Measurements from ENCODE around the gene DEGS2.

Gene DEGS2

DNA sequence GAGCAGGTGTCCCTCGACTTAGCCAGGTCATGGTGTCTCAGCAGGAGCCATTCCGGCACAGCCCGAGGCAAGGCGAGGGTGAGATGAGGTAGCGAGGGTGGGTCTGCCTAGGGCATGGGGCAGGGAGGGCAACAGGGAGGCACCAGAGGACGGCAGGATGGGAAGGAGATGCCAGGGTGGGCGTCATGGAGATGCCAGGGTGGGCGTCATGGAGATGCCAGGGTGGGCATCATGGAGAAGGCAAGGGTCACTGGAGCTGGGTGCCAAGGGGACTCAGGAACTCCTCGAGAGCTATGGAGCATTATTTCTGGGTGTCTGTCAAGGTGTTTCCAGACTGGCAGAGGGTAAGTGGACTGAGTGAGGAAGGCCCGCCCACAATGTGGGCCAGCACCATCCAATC, 7.4 kb downstream of the DEGS2 start:
- TF ChIP-seq, protein P1, sequence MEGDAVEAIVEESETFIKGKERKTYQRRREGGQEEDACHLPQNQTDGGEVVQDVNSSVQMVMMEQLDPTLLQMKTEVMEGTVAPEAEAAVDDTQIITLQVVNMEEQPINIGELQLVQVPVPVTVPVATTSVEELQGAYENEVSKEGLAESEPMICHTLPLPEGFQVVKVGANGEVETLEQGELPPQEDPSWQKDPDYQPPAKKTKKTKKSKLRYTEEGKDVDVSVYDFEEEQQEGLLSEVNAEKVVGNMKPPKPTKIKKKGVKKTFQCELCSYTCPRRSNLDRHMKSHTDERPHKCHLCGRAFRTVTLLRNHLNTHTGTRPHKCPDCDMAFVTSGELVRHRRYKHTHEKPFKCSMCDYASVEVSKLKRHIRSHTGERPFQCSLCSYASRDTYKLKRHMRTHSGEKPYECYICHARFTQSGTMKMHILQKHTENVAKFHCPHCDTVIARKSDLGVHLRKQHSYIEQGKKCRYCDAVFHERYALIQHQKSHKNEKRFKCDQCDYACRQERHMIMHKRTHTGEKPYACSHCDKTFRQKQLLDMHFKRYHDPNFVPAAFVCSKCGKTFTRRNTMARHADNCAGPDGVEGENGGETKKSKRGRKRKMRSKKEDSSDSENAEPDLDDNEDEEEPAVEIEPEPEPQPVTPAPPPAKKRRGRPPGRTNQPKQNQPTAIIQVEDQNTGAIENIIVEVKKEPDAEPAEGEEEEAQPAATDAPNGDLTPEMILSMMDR (IDR thresholded peaks at IDR 0.05; ENCODE audit: low read depth, low read length, missing control alignments): no peak
- no peak overlapping the region for H3K4me3 ChIP-seq (ENCODE audit: low read depth, low read length)
- no peak for DNase-seq (ENCODE audit: low read depth)

DNA sequence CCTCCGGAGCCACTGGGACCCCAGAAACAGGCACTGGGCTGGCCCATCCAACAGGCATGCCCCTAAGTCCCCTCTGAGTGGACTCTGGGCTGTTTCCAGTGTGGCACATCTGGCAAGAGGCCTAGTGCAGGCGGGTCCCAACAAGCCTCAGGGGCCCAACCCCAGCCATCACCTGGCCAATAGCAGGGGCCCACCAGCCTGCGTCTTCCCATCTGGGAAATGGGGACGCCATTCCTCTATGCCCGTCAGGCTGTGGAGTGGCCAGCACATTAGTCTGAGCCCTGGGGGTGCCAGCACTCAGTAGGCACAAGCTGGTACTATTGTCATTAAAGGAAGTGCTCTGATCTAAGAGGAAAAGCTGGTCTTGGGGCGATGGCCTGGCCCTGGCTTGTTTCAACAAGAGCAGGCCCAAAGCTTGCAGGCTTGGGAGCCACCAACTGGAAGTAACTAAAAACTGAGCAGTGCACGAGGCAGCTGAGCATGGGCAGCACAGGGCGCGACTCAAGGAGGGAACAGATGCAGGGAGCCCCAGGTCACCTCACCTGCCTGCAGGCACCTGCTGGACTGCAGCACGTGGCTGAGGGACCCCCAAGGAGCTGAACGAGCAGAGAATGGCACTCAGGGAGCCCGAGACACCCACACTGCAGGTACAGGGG, 8.4 kb downstream of the DEGS2 start:
- no peak overlapping the region for H3K4me3 ChIP-seq (ENCODE audit: low read depth, low read length)
- TF ChIP-seq, protein P1 (IDR thresholded peaks at IDR 0.05; ENCODE audit: low read depth, low read length, missing control alignments): no peak
- DNase-seq (ENCODE audit: low read depth): no peak

DNA sequence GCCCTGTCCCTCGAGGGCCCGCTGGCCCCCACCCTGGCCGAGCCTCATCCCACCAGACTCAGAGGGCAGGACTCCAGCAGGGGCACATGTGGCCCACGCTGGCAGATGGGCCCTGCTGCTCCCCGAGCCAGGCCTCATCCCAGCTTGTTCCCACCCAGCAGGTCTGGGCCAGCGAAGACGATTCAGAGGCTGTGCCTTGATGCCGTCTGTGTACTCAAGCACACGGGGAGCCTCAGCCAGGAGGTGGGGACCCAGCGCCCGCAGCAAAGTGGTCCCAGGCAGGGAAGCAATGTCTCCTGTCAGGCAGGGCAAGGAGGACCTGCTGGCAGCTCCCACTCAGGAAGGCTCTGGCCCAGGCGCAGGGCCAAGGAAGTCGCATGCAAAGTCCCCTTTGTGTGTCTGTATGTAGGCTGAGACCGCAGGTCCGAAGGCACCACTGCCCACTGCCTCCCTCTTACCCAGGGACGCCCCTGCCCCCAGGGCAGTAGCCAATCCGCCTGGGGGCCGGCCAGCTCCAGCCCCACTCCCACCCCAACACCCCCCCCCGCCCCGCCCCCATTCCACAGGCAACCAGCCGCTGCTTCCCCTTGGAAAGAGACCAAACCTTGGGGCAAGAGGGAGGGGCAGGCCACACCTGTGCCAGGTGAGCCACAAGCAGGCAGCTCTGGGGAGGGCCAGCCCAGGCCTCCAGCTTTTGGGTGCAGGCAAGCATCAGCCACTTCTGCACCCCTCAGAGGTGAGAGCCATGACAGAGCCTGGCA, 9.4 kb downstream of the DEGS2 start:
- TF ChIP-seq, protein P1 (IDR thresholded peaks at IDR 0.05; ENCODE audit: low read depth, low read length, missing control alignments): no peak
- H3K4me3 ChIP-seq (ENCODE audit: low read depth, low read length): no peak overlapping the region
- DNase-seq (ENCODE audit: low read depth): no peak

DNA sequence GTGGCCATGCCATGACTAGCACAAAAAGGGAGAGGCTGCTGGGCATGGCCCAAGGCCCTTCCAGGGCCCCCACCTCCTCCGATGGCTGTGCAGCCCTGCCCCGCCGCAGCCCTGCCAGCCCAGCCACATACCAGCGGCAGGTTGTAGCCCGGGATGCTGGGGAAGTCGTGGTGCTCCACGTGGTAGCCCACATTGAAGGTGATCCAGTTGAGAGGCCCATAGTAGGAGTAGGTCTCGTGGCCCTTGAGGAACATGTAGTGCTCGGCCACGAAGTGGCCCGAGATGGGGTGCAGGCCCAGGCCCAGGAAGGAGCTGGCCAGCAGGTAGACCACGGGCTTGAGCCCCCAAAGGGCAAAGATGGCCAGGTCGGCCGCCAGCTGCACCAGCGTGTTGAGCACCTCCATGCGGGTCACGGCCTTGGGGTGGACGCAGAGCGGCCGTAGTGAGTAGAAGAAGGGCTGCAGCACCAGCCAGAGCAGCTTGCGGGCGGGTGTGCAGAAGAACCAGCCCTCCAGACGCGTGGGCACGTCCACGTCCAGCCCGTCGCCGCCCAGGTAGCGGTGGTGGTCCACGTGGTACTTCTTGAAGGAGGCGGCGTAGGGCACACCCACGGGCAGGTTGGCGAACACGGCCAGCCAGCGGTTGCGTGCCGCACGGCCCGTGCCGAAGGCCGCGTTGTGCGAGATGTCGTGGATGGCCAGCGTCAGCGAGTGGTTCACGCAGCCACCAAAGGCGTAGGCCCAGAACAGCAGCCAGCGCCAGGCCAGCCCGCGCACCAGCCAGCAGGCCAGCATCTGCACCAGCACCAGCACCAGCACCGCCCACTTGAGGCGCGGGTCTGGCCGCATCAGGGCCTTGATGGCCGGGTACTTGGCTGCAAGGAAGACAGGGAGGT, 10.4 kb downstream of the DEGS2 start:
- no peak for DNase-seq (ENCODE audit: low read depth)

DNA sequence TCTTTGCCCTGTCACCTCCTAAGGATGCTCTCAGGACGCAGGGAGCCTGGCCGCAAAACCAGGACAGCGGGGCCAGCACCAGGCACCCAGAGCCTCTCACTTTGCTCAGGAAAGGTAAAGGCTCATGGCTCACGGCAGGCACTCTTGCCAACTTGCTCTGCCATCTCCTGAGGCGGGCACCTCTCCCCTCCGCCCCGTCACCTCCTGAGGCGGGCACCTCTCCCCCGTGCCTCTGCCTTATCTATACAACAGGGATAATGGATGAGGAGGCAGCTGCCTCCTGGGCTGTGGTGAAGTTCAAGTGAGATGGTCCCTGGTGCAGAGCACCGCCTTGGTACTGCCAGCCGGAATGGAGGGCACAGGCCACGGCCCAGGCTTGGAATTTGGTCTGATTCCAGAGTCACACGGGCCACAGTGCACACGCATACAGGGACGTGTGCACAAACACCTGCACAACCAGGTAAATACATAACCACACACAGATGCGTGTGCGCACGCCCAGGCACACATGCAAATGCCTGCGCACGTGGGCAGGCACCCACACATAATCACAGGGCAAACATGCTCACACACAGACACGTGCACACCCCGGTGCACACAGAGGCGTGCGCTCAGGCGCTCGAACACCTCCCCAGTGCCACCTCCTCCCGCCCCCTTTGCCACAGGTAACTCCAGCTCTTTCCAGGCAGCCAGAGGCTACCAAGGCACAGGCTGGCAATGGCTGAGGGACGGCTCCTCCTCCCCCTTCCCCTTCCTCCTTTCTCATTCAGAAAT, 11.6 kb downstream of the DEGS2 start:
- H3K4me3 ChIP-seq (ENCODE audit: low read depth, low read length): no peak overlapping the region
- TF ChIP-seq, protein P1 (IDR thresholded peaks at IDR 0.05; ENCODE audit: low read depth, low read length, missing control alignments): no peak
- no peak for DNase-seq (ENCODE audit: low read depth)

More for the DNA sequence above, 10.4 kb downstream of the DEGS2 start:
- TF ChIP-seq, protein P1 (IDR thresholded peaks at IDR 0.05; ENCODE audit: low read depth, low read length, missing control alignments): no peak
- H3K4me3 ChIP-seq (ENCODE audit: low read depth, low read length): no peak overlapping the region

DNA sequence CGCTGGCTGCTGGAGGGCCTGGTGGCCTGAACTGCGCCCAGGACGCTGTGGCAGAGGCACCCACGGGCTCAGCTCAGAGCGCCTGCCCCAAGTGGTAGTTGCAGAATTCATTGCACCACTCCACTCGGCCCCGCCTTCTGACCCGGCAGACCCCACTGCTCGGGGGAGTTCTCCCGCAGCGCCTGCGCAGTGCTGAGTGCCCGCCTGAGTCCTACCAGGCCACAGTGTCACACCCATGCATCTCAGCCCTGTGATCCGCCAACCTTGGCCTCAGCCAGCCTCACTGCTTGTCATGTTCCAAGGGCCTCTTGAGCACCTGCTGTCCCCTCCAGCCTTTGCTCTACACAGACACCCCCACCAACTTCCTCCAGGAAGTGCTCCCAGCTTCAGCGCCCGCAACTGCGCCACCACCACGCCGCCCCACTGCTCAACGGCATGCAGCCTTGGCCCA, 12.2 kb downstream of the DEGS2 start:
- no peak for DNase-seq (ENCODE audit: low read depth)
- TF ChIP-seq, protein P1 (IDR thresholded peaks at IDR 0.05; ENCODE audit: low read depth, low read length, missing control alignments): no peak
- no peak overlapping the region for H3K4me3 ChIP-seq (ENCODE audit: low read depth, low read length)
